Measurements from ENCODE around the gene DMBT1. TPM values are rescaled to one million over a fixed set of nuclear protein-coding genes. Genes with fewer than 3 reads are reported as not detected.

The DMBT1 gene
- total and polyA plus RNA-seq, 9 donors = 0.03 to 0.46 (median 0.10) TPM; not detected in 2

- no peak for TF ChIP-seq CTCF (IDR thresholded peaks at IDR 0.05)
- TF ChIP-seq EP300 (IDR thresholded peaks at IDR 0.05) = no peak
- no peak for TF ChIP-seq POLR2A (IDR thresholded peaks at IDR 0.05)
- H3K27ac ChIP-seq = no peak overlapping the region
- H3K27me3 ChIP-seq = no peaks in the 10 kb centered on the region
- no peaks in the 10 kb centered on the region for H3K36me3 ChIP-seq
- intact Hi-C loops (cut with DNase I) = no loop called here
- no peaks in the 10 kb centered on the region for H3K4me1 ChIP-seq (ENCODE audit: insufficient read depth)
- WGBS, 3 donors = 82 to 89% (median 87%) methylated on average over 5 of the region's 5 CpGs
- H3K4me3 ChIP-seq = no peak overlapping the region
- no peak for DNase-seq
- no peaks in the 10 kb centered on the region for H3K9me3 ChIP-seq
These were observed 29.3 kb upstream of the DMBT1 start for GRCh38 chr10:122531261-122531660.

DNA sequence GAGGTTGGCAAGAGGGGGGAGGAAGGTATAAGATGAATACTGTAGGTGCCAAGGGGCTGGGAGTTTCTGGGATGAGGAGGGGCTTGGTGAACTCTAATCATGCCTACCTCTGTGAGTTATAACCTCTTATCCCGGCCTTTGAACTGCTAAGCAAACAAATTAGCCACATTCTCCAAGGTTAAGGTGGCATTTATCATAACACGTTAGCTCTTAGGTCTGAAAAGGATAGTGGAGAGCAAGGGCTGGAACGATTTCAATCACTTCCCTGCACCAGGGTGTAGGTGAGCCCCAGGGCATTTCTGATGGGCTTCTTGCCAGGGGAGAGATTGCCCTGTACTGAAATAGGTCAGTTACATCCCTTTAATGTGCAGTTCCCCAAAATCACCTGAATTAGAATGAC is 28.6 kb upstream of the DMBT1 start:
- WGBS, 3 donors = 9 to 11% (median 10%) methylated on average over 3 of the region's 3 CpGs
- H3K27me3 ChIP-seq = no peaks in the 10 kb centered on the region
- TF ChIP-seq CTCF (IDR thresholded peaks at IDR 0.05) (no peak), POLR2A (IDR thresholded peaks at IDR 0.05) (no peak), EP300 (IDR thresholded peaks at IDR 0.05) (no peak)
- no peak overlapping the region for H3K4me3 ChIP-seq
- DNase-seq = no peak
- no peaks in the 10 kb centered on the region for H3K9me3 ChIP-seq
- H3K4me1 ChIP-seq (ENCODE audit: insufficient read depth) = no peaks in the 10 kb centered on the region
- intact Hi-C loops (cut with DNase I) = no loop called here
- H3K36me3 ChIP-seq = no peaks in the 10 kb centered on the region
- H3K27ac ChIP-seq = no peak overlapping the region

- H3K36me3 ChIP-seq = no peaks in the 10 kb centered on the region
- intact Hi-C loops (cut with DNase I) = no loop called here
- TF ChIP-seq POLR2A (IDR thresholded peaks at IDR 0.05) (no peak), CTCF (IDR thresholded peaks at IDR 0.05) (no peak)
- H3K27ac ChIP-seq = no peak overlapping the region
- H3K4me3 ChIP-seq = no peak overlapping the region
- H3K9me3 ChIP-seq = no peaks in the 10 kb centered on the region
- no peaks in the 10 kb centered on the region for H3K27me3 ChIP-seq
- no peaks in the 10 kb centered on the region for H3K4me1 ChIP-seq (ENCODE audit: insufficient read depth)
- no peak for DNase-seq
- WGBS, 3 donors = 84 to 92% (median 92%) methylated on average over 6 of the region's 6 CpGs
These were observed 27.8 kb upstream of the DMBT1 start for GRCh38 chr10:122532601-122533296.

DNA sequence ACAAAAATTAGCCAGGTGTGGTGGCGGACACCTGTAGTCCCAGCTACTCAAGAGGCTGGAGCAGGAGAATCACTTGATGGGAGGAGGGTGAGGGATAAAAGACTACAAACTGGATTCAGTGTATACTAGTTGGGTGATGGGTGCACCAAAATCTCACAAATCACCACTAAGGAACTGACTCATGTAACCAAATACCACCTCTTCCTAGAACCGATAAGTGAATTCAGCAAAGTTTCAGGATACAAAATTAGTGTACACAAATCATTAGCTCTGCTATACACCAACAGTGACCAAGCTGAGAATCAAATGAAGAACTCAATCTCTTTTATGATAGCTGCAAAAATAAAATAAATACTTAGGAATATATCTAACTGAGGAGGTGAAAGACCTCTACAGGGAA is 23.0 kb upstream of the DMBT1 start:
- WGBS, 3 donors = 94 to 97% (median 96%) methylated on average over 2 of the region's 2 CpGs
- intact Hi-C loops (cut with DNase I) = no loop called here
- no peaks in the 10 kb centered on the region for H3K27me3 ChIP-seq
- no peaks in the 10 kb centered on the region for H3K36me3 ChIP-seq
- TF ChIP-seq POLR2A (IDR thresholded peaks at IDR 0.05) (no peak), EP300 (IDR thresholded peaks at IDR 0.05) (no peak), CTCF (IDR thresholded peaks at IDR 0.05) (no peak)
- H3K4me3 ChIP-seq = no peak overlapping the region
- no peak overlapping the region for H3K27ac ChIP-seq
- H3K4me1 ChIP-seq (ENCODE audit: insufficient read depth) = no peaks in the 10 kb centered on the region
- H3K9me3 ChIP-seq = no peaks in the 10 kb centered on the region
- DNase-seq = no peak
